ENCODE results near the gene ACTG2.

Gene ACTG2

GRCh38 chr2:73911548-73912208 is 18.9 kb downstream of the ACTG2 start:
- Histone ChIP-seq H3K9me3 (ENCODE audit: control insufficient read depth, low read length) (no peaks in the 10 kb centered on the region), H3K4me3 (ENCODE audit: low read depth, low read length) (no peak overlapping the region)
- no peak for TF ChIP-seq CTCF (IDR thresholded peaks at IDR 0.05)

DNA sequence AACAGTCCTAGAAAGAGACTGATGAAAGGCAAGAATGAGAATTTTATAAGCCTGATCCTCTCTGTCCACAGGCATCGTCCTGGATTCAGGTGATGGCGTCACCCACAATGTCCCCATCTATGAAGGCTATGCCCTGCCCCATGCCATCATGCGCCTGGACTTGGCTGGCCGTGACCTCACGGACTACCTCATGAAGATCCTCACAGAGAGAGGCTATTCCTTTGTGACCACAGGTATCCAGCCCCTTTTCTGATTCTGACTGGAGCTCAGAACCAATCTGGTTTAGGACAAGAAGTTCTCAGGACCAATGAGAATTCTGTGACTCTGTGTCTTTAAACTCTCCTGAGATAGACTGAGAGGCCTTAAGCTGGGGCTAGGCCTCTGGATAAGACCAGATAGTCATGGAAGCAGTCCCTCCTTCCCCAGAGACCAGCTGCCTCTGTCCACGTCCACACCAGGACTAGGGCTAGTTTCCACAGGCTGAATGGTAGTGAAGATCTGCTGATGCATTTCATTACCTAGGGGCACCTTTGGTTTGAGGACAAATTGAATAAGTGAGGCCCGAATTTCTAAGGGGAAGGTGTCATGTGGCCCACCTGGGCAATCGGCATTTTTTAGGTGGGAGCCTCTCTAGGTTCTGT is 20.7 kb downstream of the ACTG2 start:
- H3K4me2 ChIP-seq (ENCODE audit: low read length), result no peak overlapping the region
- H3K4me1 ChIP-seq, result no peaks in the 10 kb centered on the region
- H3K79me2 ChIP-seq, result no peaks in the 10 kb centered on the region
- no peak overlapping the region for H3K9ac ChIP-seq
- no peak overlapping the region for H3K27ac ChIP-seq
- H3K4me3 ChIP-seq (ENCODE audit: low read depth, low read length), result no peak overlapping the region
- TF ChIP-seq CTCF (IDR thresholded peaks at IDR 0.05), result no peak
- no peaks in the 10 kb centered on the region for H3K9me3 ChIP-seq (ENCODE audit: control insufficient read depth, low read length)
- H2AFZ ChIP-seq, result no peak overlapping the region
- no peaks in the 10 kb centered on the region for H3K36me3 ChIP-seq (ENCODE audit: control insufficient read depth, insufficient read depth, low read length)
- H3K27me3 ChIP-seq (ENCODE audit: control insufficient read depth, insufficient read depth, low read length), result no peaks in the 10 kb centered on the region

More at GRCh38 chr2:73911548-73912208, 18.9 kb downstream of the ACTG2 start:
- H3K36me3 ChIP-seq (ENCODE audit: control insufficient read depth, insufficient read depth, low read length), result no peaks in the 10 kb centered on the region
- H2AFZ ChIP-seq, result no peak overlapping the region
- H3K27ac ChIP-seq, result no peak overlapping the region
- no peaks in the 10 kb centered on the region for H3K27me3 ChIP-seq (ENCODE audit: control insufficient read depth, insufficient read depth, low read length)
- H3K79me2 ChIP-seq, result no peaks in the 10 kb centered on the region
- no peak overlapping the region for H3K4me2 ChIP-seq (ENCODE audit: low read length)
- H3K4me1 ChIP-seq, result no peaks in the 10 kb centered on the region
- H3K9ac ChIP-seq, result no peak overlapping the region

GRCh38 chr2:73914667-73915066 is 21.9 kb downstream of the ACTG2 start:
- no peak overlapping the region for H3K27ac ChIP-seq
- H3K27me3 ChIP-seq (ENCODE audit: control insufficient read depth, insufficient read depth, low read length), result no peaks in the 10 kb centered on the region
- no peak overlapping the region for H3K4me2 ChIP-seq (ENCODE audit: low read length)
- TF ChIP-seq CTCF (IDR thresholded peaks at IDR 0.05), result no peak
- no peaks in the 10 kb centered on the region for H3K9me3 ChIP-seq (ENCODE audit: control insufficient read depth, low read length)
- no peak overlapping the region for H2AFZ ChIP-seq
- no peaks in the 10 kb centered on the region for H3K36me3 ChIP-seq (ENCODE audit: control insufficient read depth, insufficient read depth, low read length)
- H3K9ac ChIP-seq, result no peak overlapping the region
- no peaks in the 10 kb centered on the region for H3K79me2 ChIP-seq
- H3K4me3 ChIP-seq (ENCODE audit: low read depth, low read length), result no peak overlapping the region
- no peaks in the 10 kb centered on the region for H3K4me1 ChIP-seq

DNA sequence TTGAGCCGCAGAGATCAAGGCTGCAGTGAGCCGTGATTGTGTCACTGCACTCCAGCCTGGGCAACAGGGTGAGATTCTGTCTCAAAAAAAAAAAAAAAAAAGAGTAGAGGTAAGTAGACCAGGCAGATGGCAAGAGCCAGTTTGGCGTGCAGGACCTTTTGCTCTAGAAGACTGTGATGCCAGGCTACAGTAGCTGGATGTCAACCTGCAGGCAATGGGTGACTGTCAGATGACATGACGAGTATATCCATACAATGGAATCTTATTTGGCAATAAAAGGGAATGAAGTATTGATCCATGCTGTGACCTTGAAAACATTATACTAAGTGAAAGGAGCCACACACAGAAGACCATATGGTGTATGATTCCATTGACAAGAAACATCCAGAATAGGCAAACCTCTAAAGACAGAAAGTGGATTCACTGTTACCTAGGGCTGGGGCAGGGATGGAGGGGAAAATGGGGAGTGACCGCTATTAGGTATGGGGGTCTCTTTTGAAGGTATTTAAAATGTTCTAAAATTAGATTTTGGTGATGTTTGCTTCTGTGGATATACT is 22.7 kb downstream of the ACTG2 start:
- Histone ChIP-seq H3K4me2 (ENCODE audit: low read length) (no peak overlapping the region), H3K4me1 (no peaks in the 10 kb centered on the region), H3K9me3 (ENCODE audit: control insufficient read depth, low read length) (no peaks in the 10 kb centered on the region), H3K36me3 (ENCODE audit: control insufficient read depth, insufficient read depth, low read length) (no peaks in the 10 kb centered on the region), H3K9ac (no peak overlapping the region), H3K79me2 (no peaks in the 10 kb centered on the region), H3K4me3 (ENCODE audit: low read depth, low read length) (no peak overlapping the region), H3K27ac (no peak overlapping the region), H3K27me3 (ENCODE audit: control insufficient read depth, insufficient read depth, low read length) (no peaks in the 10 kb centered on the region), H2AFZ (no peak overlapping the region)
- TF ChIP-seq CTCF (IDR thresholded peaks at IDR 0.05), result no peak

Measured in parathyroid adenoma (tissue), 2 donors.